NCI-H748 treated with DMSO at 0.1 percent for 48 hours (cell line): ENCODE measurements around the gene IFNA4.

Experiments
- DNase-seq: peaks from one replicate; lab custom pipeline; 2025; lab: John Stamatoyannopoulos, UW

IFNA4 gene

GRCh38 chr9:21165516-21165915 lies 21.9 kb downstream of the IFNA4 start:
- no peak for DNase-seq

- no peak for DNase-seq
Observed at GRCh38 chr9:21160178-21160577, 27.2 kb downstream of the IFNA4 start.

- DNase-seq: no peak
Observed at GRCh38 chr9:21155501-21155900, 31.9 kb downstream of the IFNA4 start.

- DNase-seq: no peak
Observed at GRCh38 chr9:21154018-21154608, 33.3 kb downstream of the IFNA4 start.

- no peak for DNase-seq
Observed at GRCh38 chr9:21153336-21154017, 33.9 kb downstream of the IFNA4 start.

GRCh38 chr9:21144603-21145002 lies 42.8 kb downstream of the IFNA4 start:
- no peak for DNase-seq

- DNase-seq: no peak
Observed at GRCh38 chr9:21141427-21141882, 45.9 kb downstream of the IFNA4 start, which contains the start of gene IFNW1. TSS of gene IFNW1 (minus strand) at chr9:21141832. CDS start at chr9:21141570, 262 bp downstream.

- no peak for DNase-seq
Observed at GRCh38 chr9:21137020-21137419, 50.4 kb downstream of the IFNA4 start.
